Measurements from ENCODE around the gene DYSF.

DNA sequence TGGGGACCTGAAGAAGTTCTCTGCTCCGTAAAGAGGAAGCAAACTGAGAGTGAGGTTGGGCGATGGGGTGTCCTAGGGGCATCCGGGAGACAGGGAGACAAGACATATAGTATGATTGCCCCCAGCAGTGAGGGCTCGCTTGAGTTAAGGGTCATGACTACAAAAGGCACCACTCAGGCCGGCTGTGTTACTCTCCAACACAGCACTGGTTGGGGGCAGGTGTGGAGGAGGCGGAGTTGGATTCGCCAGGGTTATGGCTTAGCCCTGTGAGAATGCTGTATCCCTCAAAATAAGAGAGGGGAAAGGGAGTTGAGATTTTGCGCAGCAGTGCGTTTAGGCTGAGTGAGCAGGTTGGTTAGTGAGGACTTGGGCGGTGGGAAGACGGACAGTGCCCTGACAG lies 12.0 kb downstream of the DYSF start:
- TF ChIP-seq, protein P1, sequence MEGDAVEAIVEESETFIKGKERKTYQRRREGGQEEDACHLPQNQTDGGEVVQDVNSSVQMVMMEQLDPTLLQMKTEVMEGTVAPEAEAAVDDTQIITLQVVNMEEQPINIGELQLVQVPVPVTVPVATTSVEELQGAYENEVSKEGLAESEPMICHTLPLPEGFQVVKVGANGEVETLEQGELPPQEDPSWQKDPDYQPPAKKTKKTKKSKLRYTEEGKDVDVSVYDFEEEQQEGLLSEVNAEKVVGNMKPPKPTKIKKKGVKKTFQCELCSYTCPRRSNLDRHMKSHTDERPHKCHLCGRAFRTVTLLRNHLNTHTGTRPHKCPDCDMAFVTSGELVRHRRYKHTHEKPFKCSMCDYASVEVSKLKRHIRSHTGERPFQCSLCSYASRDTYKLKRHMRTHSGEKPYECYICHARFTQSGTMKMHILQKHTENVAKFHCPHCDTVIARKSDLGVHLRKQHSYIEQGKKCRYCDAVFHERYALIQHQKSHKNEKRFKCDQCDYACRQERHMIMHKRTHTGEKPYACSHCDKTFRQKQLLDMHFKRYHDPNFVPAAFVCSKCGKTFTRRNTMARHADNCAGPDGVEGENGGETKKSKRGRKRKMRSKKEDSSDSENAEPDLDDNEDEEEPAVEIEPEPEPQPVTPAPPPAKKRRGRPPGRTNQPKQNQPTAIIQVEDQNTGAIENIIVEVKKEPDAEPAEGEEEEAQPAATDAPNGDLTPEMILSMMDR (IDR thresholded peaks at IDR 0.05): no peak
- TF ChIP-seq POLR2A (IDR thresholded peaks at IDR 0.05): no peak

All from lower leg skin (tissue), 3 donors.